Prostate gland (tissue), 2 donors: ENCODE measurements around the gene SLC6A2.

Experiments
- CTCF ChIP-seq, 4 experiments: fragments of 200-600 bp in 2 of 4; fragments of 450-650 bp in 2 of 4; sonication (generic) in 2 of 4; IDR thresholded peaks; 1 replicate in 3 of 4; 2 replicates in 1 of 4; pipeline ENCODE4 v1.5.1; 2016 to 2019; ENCODE audit warnings: antibody characterized with exemption in 4 of 4, mild to moderate bottlenecking in 2 of 4, moderate library complexity in 2 of 4
- POLR2A ChIP-seq: fragments of 450-650 bp; IDR thresholded peaks from one replicate; pipeline ENCODE4 v1.6.1; 2016; ENCODE audit warnings: antibody characterized with exemption, mild to moderate bottlenecking
- POLR2AphosphoS5 ChIP-seq: sonication (generic); formaldehyde crosslinking; IDR thresholded peaks from one replicate; pipeline ENCODE4 v1.6.1; 2017; ENCODE audit warnings: antibody characterized with exemption

GRCh38 chr16:55706739-55707384, 51.1 kb downstream of the SLC6A2 start:
- no peak for TF ChIP-seq CTCF (IDR thresholded peaks at IDR 0.05)
- no peak for TF ChIP-seq POLR2A
- no peak for TF ChIP-seq POLR2AphosphoS5
